Effector memory CD4-positive, alpha-beta T cell (primary cell): ENCODE measurements around the gene DSCAML1.

Experiments
- DNase-seq, 3 donors: peaks; one replicate each; pipeline ENCODE4 v3.0.0-alpha.2; 2020
- H3K27ac ChIP-seq: 2 replicates; pipeline ENCODE4 v1.7.0; 2013; ENCODE audit warnings: mild to moderate bottlenecking, low read length, moderate library complexity; ENCODE audit not compliant: insufficient read depth, poor library complexity, severe bottlenecking
- H3K27me3 ChIP-seq: replicated peaks from 2 replicates; pipeline ENCODE4 v1.7.0; 2013; ENCODE audit warnings: mild to moderate bottlenecking, low read length; ENCODE audit not compliant: insufficient read depth, control insufficient read depth, poor library complexity, severe bottlenecking
- H3K36me3 ChIP-seq: 2 replicates; pipeline ENCODE4 v1.7.0; 2013; ENCODE audit warnings: mild to moderate bottlenecking, low read length, moderate library complexity; ENCODE audit not compliant: control insufficient read depth, insufficient read depth
- H3K4me1 ChIP-seq: 2 replicates; pipeline ENCODE4 v1.7.0; 2013; ENCODE audit warnings: low read length, mild to moderate bottlenecking; ENCODE audit not compliant: control insufficient read depth, insufficient read depth, poor library complexity, severe bottlenecking
- H3K4me3 ChIP-seq: 2 replicates; pipeline ENCODE4 v1.7.0; 2013; ENCODE audit warnings: low read length, low read depth, mild to moderate bottlenecking; ENCODE audit not compliant: insufficient read depth, poor library complexity, severe bottlenecking
- H3K9me3 ChIP-seq: 2 replicates; pipeline ENCODE4 v1.7.0; 2013; ENCODE audit warnings: mild to moderate bottlenecking, low read length, moderate library complexity; ENCODE audit not compliant: control insufficient read depth

The DSCAML1 gene

DNA sequence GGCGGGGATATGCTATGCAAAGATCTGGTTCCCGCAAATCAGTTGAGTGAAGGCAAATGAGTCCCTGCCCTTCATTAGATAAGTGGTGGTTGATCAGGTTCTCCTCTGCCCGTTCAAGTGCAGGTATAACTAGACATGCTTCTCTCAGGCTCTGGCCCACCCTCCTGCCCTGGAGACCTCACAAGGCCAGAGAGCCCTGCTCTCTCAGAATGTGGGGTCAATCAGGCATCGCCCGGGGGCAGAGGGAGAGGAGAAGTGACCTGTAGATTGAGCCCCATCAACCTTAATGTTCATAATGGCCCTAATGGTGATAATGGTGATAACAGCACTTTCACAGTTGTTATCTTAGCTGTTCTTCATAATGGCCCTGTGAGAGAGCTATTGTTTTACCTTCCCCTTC lies 224.3 kb downstream of the DSCAML1 start:
- Histone ChIP-seq H3K36me3 (no peaks in the 10 kb centered on the region), H3K9me3 (no peaks in the 10 kb centered on the region), H3K27ac (no peak overlapping the region), H3K4me3 (no peak overlapping the region), H3K27me3 (no peaks in the 10 kb centered on the region), H3K4me1 (no peaks in the 10 kb centered on the region)
- DNase-seq = no peak

DNA sequence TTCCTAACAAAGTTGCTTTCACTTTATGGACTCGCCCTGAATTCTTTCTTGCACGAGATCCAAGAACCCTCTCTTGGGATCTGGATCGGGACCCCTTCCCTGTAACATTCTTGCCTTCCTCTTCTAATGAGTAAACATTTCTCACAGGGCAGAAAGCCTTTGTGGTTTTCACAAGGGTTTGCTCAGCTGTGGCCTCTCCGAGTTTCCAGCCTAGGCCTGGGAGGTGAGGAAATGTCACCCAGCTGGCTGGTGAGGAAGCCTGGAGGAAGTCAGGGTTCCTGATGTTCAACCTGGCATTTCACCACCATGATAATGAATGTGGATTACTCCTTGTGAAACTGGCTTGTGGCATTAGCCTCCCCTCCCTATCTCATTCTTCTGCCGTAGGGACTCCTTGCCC lies 224.9 kb downstream of the DSCAML1 start:
- Histone ChIP-seq H3K4me1 (no peaks in the 10 kb centered on the region), H3K4me3 (no peak overlapping the region), H3K27me3 (no peaks in the 10 kb centered on the region), H3K9me3 (no peaks in the 10 kb centered on the region), H3K36me3 (no peaks in the 10 kb centered on the region), H3K27ac (no peak overlapping the region)
- no peak for DNase-seq

DNA sequence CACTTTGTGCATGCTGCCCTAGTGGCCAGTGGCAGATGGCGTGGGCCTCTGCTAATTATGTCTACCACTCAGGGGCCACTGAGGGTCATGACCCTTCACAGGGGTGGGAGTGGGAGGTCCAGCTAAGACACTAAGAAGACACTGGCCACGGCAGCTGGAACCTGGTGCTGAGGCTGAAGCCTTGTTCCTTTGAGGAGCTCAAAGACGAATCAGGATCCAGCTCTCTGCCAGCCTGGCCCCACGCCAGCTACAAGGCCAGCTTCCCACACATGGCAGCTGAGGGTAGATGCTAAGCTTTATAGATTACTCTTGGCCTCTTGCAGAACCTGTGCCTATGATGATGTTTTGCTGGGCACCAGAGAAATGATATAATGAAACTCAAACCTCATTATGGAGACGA lies 226.3 kb downstream of the DSCAML1 start:
- no peaks in the 10 kb centered on the region for H3K36me3 ChIP-seq
- H3K4me1 ChIP-seq = no peaks in the 10 kb centered on the region
- H3K9me3 ChIP-seq = no peaks in the 10 kb centered on the region
- no peak overlapping the region for H3K27ac ChIP-seq
- no peak for DNase-seq
- no peaks in the 10 kb centered on the region for H3K27me3 ChIP-seq
- no peak overlapping the region for H3K4me3 ChIP-seq

DNA sequence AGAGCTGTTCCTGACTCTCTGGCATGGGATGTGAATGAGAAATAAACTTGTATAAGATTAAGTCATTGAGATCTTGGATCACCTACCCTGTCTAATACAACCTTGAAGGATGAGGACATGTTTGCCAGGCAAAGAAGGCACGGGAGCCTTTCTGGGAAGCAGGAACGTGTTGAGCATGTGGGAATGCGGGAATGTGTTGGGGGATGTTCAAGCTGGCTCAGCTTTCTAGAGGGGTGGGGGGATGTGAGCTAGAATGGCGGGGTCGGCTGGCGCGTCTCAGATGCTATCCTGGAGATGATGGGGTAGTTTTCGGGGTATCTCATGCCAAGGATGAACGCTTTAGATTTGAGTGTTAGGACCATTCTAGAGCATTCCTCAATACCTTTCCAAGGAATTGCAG lies 227.1 kb downstream of the DSCAML1 start:
- no peaks in the 10 kb centered on the region for H3K27me3 ChIP-seq
- no peaks in the 10 kb centered on the region for H3K36me3 ChIP-seq
- H3K4me1 ChIP-seq = no peaks in the 10 kb centered on the region
- H3K4me3 ChIP-seq = no peak overlapping the region
- DNase-seq = no peak
- no peak overlapping the region for H3K27ac ChIP-seq
- no peaks in the 10 kb centered on the region for H3K9me3 ChIP-seq

DNA sequence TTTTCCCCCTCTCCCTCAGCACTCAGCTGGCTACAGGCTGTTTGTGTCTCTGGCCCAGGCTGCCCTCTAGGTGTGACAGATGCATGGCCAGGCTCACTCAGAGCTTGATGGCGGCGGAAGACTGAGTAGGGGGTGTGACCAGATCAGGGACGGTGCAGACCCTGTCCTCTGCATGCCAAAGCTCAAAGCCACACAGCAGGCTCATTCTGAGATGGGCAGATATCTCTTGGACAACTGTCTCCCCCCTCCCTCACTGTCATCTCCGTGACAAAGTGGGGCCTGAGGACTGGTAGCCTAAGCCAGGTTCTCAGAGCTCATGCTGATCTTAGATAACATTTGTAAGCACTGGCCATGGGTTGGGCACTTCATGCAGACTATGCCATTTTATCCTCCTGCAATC lies 231.3 kb downstream of the DSCAML1 start:
- Histone ChIP-seq H3K4me1 (no peaks in the 10 kb centered on the region), H3K9me3 (no peaks in the 10 kb centered on the region), H3K27me3 (no peaks in the 10 kb centered on the region), H3K36me3 (no peaks in the 10 kb centered on the region), H3K27ac (no peak overlapping the region), H3K4me3 (no peak overlapping the region)
- DNase-seq = no peak

- Histone ChIP-seq H3K27ac (no peak overlapping the region), H3K4me3 (no peak overlapping the region), H3K36me3 (no peaks in the 10 kb centered on the region), H3K27me3 (no peaks in the 10 kb centered on the region), H3K4me1 (no peaks in the 10 kb centered on the region), H3K9me3 (no peaks in the 10 kb centered on the region)
- no peak for DNase-seq
Measured at GRCh38 chr11:117564321-117564720, 232.7 kb downstream of the DSCAML1 start.

- Histone ChIP-seq H3K27me3 (no peaks in the 10 kb centered on the region), H3K4me3 (no peak overlapping the region), H3K36me3 (no peaks in the 10 kb centered on the region), H3K9me3 (no peaks in the 10 kb centered on the region), H3K27ac (no peak overlapping the region), H3K4me1 (no peaks in the 10 kb centered on the region)
- DNase-seq = no peak
Measured at GRCh38 chr11:117563556-117563955, 233.5 kb downstream of the DSCAML1 start.

- Histone ChIP-seq H3K4me3 (no peak overlapping the region), H3K27me3 (no peaks in the 10 kb centered on the region), H3K27ac (no peak overlapping the region), H3K9me3 (no peaks in the 10 kb centered on the region), H3K36me3 (no peaks in the 10 kb centered on the region), H3K4me1 (no peaks in the 10 kb centered on the region)
- DNase-seq = no peak
Measured at GRCh38 chr11:117562136-117562535, 234.9 kb downstream of the DSCAML1 start.

DNA sequence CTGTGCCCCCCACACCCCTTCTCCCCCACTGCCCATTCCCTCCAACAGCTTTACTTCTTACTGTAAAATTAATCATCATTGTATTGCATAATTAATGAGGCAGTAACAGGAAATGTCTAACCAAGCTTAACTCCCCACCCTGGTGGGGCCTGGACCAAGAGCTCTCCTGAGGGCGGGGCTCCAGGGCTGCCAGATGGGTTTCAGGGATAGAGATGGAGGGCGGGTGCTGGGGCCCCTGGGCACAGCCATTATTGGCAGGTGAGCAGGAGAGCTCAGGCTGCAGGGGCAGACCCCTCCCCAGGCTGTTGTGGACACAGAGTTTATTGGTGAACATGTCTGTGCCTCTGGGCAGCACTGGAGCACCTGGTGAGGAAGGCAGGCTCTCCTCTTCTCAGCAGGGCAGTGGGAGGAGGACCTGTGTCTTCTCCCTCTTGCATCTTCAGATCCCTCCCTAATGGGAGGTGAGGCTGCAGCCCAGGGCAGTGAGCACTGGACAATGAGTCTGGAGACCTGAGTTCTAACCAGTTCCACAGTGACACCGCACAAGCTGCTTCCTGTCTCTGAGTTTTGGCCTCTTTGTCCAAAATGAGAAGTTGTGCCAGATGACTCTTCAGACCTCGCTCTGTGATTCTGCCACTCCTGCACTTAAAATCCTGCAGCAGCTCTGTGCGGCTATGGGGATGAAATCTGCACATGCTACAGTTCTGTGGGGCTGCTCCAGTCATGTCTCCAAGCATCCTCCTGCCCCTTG lies 236.1 kb downstream of the DSCAML1 start:
- no peaks in the 10 kb centered on the region for H3K36me3 ChIP-seq
- no peaks in the 10 kb centered on the region for H3K4me1 ChIP-seq
- no peak for DNase-seq
- H3K27me3 ChIP-seq = no peaks in the 10 kb centered on the region
- H3K27ac ChIP-seq = no peak overlapping the region
- no peaks in the 10 kb centered on the region for H3K9me3 ChIP-seq
- no peak overlapping the region for H3K4me3 ChIP-seq

- Histone ChIP-seq H3K9me3 (no peaks in the 10 kb centered on the region), H3K27me3 (no peaks in the 10 kb centered on the region), H3K36me3 (no peaks in the 10 kb centered on the region), H3K4me3 (no peak overlapping the region), H3K4me1 (no peaks in the 10 kb centered on the region), H3K27ac (no peak overlapping the region)
- no peak for DNase-seq
Measured at GRCh38 chr11:117559698-117560097, 237.3 kb downstream of the DSCAML1 start.
